NOMO-1 treated with dmso at 0.1 percent for 144 hours (cell line): ENCODE measurements around the gene BRIP1.
"Not testable (repeated sequence)": the region's sequence is repeated elsewhere in the genome, so short reads cannot be mapped to it uniquely, and the experiment has no call there.

Experiments
- DNase-seq: peaks from one replicate; lab custom pipeline; 2025; ENCODE audit not compliant: unreplicated experiment; lab: John Stamatoyannopoulos, UW

The BRIP1 gene

GRCh38 chr17:61670691-61671090, 192.6 kb downstream of the BRIP1 start:
- DNase-seq = no peak

DNA sequence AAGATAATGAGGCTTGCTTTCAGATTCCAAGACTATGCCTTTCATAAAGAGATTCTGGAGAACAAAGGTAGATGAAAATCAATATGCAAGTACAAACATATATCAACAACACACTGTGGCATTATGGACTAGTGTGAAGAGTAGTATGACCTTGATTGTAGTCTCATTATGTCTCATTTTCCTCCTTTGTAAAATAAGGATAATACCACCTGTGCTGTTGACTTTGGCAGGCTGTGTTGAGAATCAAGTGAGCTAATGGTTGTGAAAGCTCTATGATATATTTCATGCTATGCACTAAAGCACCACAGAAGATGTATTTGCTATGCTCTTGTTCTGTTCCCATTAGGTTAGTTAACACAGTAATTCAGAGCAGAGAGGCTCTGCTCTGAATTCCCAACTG, 193.8 kb downstream of the BRIP1 start:
- no peak for DNase-seq

GRCh38 chr17:61668486-61668885, 194.8 kb downstream of the BRIP1 start:
- no peak for DNase-seq

DNA sequence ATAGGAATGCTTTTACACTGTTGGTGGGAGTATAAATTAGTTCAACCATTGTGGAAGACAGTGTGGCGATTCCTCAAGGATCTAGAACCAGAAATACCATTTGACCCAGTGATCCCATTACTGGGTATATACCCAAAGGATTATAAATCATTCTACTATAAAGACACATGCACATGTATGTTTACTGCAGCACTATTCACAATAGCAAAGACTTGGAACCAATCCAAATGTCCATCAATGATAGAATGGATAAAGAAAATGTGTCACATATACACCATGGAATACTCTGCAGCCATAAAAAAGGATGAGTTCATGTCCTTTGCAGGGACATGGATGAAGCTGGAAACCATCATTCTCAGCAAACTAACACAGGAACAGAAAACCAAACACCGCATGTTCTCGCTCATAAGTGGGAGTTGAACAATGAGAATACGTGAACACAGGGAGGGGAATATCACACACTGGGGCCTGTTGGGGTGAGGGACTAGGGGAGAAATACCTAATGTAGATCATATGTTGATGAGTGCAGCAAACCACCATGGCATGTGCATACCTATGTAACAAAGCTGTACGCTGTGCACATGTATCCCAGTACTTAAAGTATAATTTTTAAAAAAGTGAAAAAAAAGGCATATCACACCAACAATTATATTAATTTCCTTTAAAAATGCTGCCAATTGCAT, 196.8 kb downstream of the BRIP1 start:
- not testable (repeated sequence) for DNase-seq

DNA sequence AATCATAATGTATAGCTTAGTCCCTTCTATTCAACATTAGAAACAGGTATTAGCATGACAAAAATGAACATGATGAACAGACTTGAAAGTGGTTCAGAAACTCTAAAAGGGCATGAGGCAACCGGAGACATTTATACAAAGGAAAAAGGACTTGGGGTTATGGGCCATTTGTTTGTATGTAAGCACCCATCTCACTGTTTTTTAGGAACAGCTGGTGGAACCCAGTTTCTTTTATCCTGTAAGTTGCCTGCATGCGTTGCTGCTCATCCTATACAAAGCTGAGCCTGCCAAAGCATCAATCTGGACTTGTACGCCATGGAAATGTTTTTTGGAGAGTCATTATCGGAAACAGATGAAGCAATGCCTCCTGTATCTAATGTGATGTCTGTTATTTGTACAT, 200.0 kb downstream of the BRIP1 start:
- no peak for DNase-seq

GRCh38 chr17:61662741-61663140, 200.6 kb downstream of the BRIP1 start:
- no peak for DNase-seq

GRCh38 chr17:61662186-61662585, 201.1 kb downstream of the BRIP1 start:
- no peak for DNase-seq

DNA sequence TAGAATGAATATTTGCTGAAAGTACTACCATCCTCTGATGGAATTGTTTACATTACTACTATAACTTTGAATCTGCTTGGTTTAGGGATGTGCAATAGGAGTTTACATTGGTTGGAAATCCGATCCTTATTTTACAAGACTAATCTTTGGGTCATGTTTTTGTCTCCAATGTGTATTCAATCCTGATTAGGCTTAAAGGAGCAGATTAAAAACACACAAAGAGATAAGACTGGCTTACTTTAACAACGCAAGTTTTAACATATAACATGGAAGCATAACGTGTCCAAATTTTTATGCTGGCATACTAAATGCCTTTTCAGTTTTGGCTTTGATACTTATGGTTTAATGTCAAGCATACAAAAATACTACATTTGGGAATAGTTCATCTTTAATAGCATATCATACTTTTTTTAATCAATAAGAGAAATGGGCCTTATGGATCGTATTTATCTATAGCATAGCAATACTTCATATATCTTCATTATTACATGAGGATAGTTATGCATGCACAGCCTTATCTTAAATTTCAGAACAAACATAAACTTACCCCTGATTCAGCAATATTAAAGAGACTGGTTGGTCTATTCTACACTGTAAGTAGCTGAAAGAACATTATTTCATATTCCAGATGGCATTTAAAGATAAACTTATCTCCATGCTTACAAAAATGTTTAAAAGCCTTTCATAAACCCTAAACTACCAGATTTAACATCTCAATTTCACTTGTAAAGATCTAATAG, 202.4 kb downstream of the BRIP1 start:
- no peak for DNase-seq

- no peak for DNase-seq
Observed at GRCh38 chr17:61659437-61659836, 203.9 kb downstream of the BRIP1 start.

DNA sequence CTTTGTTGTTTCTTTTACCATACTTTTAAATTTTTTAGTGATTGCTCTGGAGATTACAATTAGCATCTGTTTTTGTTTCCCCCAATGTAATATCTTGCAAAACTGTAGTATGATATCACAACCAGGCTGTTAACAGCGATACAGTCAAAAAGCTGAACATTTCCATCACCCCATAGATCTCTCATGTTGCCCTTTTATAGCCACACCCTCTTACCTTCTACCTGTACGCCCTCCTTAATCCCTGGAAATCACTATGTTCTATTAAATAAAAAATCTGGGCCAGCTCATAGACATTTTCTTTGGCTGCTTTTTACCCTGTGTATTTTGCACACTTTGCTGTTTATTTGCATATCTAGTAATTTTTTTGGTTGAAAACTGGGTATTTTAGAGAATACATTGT, 205.1 kb downstream of the BRIP1 start:
- no peak for DNase-seq

GRCh38 chr17:61657338-61657737, 206.0 kb downstream of the BRIP1 start:
- DNase-seq = no peak

- no peak for DNase-seq
Observed at GRCh38 chr17:61656721-61657217, 206.6 kb downstream of the BRIP1 start.

DNA sequence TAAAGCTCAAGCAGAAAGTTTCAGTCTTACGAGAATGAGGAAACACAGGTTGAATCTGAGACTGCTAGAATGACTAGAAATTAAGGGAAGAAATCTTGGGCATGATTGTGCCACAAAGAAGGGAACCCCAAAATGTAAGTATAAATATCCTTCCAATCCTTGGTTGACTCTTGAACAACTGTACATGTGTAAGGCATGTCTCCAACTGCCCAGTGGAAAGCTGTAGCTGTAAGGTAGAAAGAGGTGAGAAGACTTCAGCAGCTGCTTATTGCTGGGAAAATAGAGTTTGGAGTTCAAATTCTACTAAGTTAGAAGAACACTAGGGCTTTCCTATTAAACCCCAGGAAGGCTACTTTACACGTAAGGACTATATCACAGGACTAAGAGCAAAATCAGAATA, 212.6 kb downstream of the BRIP1 start:
- DNase-seq = no peak

DNA sequence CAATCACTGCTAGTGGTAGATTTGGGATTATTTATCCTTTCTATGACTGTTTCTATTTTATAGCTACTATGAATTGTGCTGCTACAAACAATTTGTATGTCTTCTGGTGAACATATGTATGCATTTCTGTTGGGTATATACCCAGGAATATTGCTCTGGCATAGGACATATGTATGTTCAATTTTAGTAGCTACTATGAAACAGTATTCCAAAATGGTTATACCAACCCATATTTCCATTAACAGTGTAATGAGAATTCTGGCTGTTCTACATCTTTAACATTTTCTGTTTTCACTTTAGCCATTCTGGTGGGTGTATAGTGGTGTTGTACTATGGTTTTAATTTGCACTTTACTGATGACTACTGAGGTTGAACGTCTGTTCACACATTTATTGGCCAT, 214.7 kb downstream of the BRIP1 start:
- no peak for DNase-seq

GRCh38 chr17:61647047-61647446, 216.3 kb downstream of the BRIP1 start:
- no peak for DNase-seq

DNA sequence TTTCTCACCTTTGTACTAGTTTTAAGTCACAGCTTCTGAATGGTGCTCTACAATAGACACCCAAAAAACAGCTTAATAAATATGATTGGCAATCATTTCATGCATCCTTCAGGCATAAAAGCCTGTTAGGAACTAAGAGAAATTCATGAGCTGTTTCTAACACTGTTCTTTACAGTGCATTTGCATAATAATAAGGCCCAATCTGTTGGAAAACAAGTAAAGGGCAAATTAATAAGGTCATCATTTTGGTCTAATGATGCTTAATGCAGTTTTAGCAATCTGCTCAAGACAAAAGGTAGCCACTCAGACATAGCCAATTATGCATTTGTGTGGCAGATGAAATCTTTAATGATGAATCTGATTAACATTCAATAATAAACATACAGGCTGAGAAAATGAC, 216.8 kb downstream of the BRIP1 start:
- DNase-seq = no peak

DNA sequence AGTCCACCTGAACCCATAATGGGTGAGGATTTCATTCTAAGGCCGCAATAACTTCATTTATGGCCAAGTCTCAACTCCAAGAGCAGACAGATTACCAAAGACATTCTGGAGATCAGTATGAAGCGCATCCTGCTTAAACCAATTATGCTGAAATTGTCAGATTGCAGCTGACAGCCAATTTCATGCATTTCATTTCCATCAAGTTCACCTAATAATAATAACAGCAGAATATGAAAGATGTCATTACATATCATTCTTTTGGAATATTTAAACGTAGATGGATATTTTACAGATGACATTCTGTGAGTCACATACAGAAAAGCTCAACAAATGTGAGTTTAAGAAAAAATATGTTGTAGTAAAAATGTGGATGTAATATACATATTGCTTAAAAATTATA, 217.4 kb downstream of the BRIP1 start:
- DNase-seq = no peak

GRCh38 chr17:61644800-61645774, 218.2 kb downstream of the BRIP1 start:
- DNase-seq = no peak

GRCh38 chr17:61642768-61643167, 220.6 kb downstream of the BRIP1 start:
- no peak for DNase-seq

DNA sequence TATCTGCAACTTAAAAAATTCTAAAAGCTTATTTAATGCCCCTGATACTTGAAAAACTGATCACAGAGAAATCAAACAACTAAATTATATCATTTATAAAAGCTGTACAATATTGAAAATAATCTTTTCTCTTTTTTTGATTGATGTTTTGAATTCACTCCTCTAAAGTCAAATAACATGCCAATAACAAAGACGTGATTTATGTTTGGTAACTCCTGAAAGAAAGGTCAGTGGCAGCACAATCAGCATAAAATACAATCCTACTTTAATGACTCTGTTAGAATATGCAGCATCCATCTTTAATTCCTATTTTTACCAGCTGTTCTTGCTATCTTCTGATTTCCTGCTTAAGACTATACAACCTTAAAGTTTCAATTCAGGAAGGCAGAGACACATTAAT, 221.6 kb downstream of the BRIP1 start:
- no peak for DNase-seq

DNA sequence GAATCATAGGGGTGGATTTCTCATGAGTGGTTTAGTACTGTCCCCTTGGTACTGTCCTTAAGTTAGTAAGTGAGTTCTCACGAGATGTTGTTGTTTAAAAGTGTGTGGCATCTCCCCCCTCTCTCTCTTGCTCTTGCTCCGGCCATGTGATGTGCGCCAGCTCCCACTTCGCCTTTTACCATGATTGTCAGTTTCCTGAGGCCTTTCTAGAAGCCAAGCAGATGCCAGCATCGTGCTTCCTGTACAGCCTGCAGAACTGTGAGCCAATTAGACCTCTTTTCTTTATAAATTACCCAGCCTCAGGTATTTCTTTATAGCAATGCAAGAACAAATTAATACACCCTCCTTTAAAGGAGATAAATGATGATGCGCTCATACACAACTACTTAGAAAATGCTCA, 222.2 kb downstream of the BRIP1 start:
- no peak for DNase-seq
